GM21381 (cell line): ENCODE data around the gene TFPT.

Experiments used
- ATAC-seq: cut with Tn5 transposase; IDR thresholded peaks from one replicate; pipeline ENCODE4 v1.9.1; 2021; ENCODE audit warnings: mild to moderate bottlenecking, moderate library complexity; ENCODE audit not compliant: unreplicated experiment

Gene TFPT

GRCh38 chr19:54084410-54084809 is 31.0 kb downstream of the TFPT start:
- no peak for ATAC-seq

DNA sequence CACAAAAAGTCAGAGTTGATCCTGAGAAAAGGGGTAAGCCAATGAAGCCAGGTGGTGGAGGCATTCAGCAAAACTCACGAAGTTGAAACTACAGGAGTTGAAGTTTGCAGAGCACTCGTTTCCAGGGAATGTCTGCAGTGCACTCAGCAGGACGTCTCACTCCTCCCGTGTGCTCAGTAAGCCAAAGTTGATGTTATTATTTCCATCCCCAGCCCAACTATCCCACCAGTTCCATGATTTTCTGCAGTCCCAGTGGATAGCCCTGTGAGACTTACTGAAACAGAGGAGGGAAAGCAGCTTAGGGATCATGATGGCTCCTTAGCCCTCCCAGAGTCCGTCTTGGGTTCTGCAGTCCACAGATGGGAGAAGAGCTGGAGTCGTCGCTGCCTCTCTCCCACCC is 34.4 kb downstream of the TFPT start, which contains the start of gene TARM1:
Gene TARM1, minus strand, starts transcription at position 334 of the 400 bp plus-strand sequence. Its CDS starts 25 bp downstream, at position 309.
- ATAC-seq = no peak

- no peak for ATAC-seq
Observed at GRCh38 chr19:54077334-54077733, 38.1 kb downstream of the TFPT start.

DNA sequence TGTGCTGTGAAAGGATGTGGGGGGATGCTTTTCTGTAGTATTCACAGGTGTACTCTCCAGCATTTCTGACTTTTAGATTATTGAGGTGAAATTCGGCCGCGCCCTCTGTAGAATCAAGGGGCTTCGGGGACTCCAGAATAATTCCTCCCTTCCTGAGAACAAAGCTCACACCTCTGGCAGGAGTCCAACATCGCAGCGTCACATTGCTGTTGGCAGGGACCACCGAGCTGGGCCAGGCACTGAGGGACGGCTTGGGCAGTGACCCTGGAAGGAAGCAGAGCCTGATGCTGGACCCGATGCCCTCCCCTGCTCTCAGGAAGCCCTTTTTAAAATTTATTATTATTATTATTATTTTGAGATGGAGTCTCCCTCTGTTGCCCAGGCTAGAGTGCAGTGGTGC is 40.6 kb downstream of the TFPT start:
- no peak for ATAC-seq

DNA sequence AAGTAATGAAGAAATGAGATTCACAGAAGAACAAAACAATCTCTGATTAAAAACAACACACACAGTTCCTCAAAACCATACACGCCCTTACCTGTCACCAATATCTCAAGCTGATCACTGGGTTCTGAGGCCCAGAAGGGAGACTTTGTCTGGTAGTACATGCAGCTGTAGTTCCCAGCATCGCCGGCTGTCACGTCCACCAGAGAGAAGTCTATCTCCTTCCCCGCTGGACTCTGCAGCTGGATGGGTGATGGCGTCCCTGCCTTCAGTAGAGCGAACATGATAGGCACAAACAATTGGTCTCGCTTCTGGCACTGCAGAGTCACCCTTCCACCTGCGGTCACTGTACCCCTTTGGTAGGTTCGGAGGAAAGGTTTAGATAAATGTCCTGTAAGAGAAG is 41.6 kb downstream of the TFPT start:
- no peak for ATAC-seq

- no peak for ATAC-seq
Observed at GRCh38 chr19:54069470-54069869, 46.0 kb downstream of the TFPT start.

DNA sequence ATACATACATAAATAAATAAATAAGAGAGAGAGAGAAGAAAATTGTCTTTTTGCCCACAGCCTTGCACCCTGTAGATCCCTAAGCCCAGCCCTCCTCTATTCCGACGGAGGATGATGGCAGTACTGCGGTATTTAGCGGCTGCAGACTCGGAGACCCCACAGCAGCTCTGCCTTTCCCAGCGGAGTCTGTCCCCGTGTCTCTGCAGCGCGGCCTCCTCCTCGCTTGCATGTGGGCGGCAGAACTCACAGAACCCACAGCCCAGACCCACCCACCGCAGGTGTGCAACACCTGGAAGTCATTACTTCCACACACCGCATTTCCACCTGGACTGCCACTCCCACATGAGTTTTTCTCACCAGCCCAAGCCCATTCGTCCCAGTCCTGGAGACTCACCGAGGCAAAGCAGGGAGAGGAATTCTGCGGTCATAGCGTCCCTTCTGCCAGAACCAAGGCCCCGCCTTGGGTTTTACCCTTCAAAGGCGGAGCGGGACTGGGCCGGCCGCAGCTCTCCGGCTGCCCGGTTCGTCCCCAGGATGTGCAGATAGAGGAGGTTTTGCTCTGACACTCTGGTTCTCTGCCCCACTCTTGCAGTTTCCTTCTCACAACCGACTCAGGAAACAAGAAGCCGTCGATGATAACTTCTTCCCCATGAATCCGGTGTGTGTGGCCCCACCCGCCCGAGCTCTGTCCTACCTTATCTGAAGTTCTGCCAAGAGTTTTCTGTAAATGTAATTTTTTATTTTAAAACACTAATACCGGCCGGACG is 51.9 kb downstream of the TFPT start, which contains the start of gene VSTM1:
Gene VSTM1, minus strand, starts transcription at position 548 of the 767 bp plus-strand sequence. Its CDS starts 120 bp downstream, at position 428.
- no peak for ATAC-seq

GRCh38 chr19:54062643-54063042 is 52.8 kb downstream of the TFPT start:
- no peak for ATAC-seq
